RWPE1 (cell line): Measurements from ENCODE around the gene U2AF1L4.
"Not testable (repeated sequence)": the region's sequence is repeated elsewhere in the genome, so short reads cannot be mapped to it uniquely, and the experiment has no call there.

Source experiments
- CTCF ChIA-PET: fragments of 350-600 bp; sonication (Branson Sonifier 250); formaldehyde crosslinking; extraction: SDS; loops from one replicate; lab custom pipeline; 2021; lab: Yijun Ruan, JAX
- POLR2A ChIA-PET: fragments of 400-600 bp; formaldehyde crosslinking; extraction: SDS; loops from one replicate; lab custom pipeline; 2020; ENCODE audit warnings: antibody characterized with exemption; ENCODE audit not compliant: low non-redundant PET; lab: Yijun Ruan, JAX
- DNase-seq: peaks from one replicate; pipeline ENCODE4 v3.0.0; 2012; ENCODE audit warnings: low spot score
- H3K27ac ChIP-seq: fragments of 450-650 bp; 2 replicates; pipeline ENCODE4 v1.5.1; 2017
- TF ChIP-seq, protein P1 (sequence below): fragments of 450-650 bp; conservative IDR thresholded peaks from 2 replicates; pipeline ENCODE4 v1.5.1; 2017; ENCODE audit warnings: low read depth, mild to moderate bottlenecking

U2AF1L4 gene

DNA sequence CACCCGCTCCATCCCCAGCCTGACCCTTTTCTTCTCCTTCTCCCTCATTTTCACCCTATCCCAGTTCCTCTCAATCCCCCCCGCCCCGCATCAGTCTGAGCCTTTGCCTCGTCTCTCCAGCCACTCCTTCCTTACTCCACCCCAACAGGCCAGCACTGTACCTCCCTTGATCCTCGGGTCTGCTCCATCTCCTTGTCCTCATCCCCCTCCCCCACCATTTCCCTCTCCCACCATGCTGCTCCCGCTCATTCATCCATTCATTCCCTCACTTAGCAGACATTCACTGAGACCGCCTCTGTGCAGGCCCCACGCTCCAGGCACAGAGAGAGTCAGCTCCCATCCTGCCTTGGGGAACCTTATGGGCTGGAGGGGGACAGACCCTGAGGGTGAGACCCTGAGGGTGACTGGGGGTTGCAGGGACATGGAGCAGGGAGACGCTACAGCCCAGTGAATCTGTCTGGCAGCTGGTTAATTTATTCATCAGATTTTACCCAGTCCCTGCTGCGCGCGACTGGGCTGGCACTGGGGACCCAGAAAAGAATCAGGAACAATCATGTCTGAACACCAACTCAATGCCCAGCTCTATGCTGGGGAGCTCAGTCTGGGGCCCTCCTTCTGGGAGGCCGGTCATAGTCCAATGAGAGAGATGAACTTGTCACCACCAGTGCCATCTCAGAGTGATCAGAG, 31.0 kb upstream of the U2AF1L4 start:
- H3K27ac ChIP-seq: peak overlapping the region; percentile 72
- POLR2A ChIA-PET: interaction anchor here (0.6 kb wide), 2 partner anchors 14 to 66 kb away, joined by 3 read pairs; no protein-coding TSS in a partner anchor
- no peak for DNase-seq
- CTCF ChIA-PET: no interaction called here
- TF ChIP-seq, protein P1, sequence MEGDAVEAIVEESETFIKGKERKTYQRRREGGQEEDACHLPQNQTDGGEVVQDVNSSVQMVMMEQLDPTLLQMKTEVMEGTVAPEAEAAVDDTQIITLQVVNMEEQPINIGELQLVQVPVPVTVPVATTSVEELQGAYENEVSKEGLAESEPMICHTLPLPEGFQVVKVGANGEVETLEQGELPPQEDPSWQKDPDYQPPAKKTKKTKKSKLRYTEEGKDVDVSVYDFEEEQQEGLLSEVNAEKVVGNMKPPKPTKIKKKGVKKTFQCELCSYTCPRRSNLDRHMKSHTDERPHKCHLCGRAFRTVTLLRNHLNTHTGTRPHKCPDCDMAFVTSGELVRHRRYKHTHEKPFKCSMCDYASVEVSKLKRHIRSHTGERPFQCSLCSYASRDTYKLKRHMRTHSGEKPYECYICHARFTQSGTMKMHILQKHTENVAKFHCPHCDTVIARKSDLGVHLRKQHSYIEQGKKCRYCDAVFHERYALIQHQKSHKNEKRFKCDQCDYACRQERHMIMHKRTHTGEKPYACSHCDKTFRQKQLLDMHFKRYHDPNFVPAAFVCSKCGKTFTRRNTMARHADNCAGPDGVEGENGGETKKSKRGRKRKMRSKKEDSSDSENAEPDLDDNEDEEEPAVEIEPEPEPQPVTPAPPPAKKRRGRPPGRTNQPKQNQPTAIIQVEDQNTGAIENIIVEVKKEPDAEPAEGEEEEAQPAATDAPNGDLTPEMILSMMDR: no peak

DNA sequence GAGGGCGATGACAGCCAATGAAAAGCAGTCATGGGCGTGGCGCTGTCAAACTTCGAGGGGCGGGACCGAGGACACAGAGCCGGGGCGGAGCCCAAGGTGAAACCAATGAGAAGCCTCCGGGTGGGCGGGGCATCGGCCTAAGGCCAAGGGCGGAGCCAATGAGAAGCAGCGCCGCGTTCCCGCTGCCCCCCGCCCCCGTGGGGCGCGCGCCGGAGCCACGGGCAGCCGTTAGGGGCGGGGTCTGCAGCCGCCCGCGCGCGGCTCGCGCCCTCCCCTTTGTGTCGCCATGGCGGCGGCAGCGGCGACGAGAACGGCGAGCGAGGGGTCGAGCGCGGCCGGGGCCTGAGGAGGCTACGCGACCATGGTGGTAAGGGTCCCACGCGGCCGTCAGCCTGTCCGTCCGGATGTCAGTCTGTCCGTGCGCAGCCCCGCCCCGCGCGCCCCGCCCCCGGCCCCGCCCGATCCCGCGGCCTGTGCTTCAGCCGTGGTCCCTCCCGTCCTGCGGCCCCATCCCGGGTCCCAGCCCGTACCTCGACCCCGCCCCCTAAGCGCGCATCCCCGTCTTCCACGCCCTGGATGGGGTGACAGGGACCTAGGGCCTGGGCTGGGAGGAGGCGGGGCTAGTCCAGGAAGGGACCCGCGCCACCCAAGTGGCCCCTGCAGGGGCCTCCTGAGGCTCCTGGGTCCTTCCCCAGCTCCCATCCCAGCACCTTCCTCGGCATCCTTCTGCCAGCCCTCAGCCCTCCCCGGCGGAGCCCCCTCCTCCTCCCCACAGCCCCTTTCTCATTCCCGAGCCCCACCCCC, 30.3 kb upstream of the U2AF1L4 start, which contains the start of gene ARHGAP33:
TSS of gene ARHGAP33 (plus strand) at position 267 of the 804 bp plus-strand sequence. CDS start at position 362, 95 bp downstream.
- CTCF ChIA-PET: no interaction called here
- DNase-seq: peak; percentile 97
- peak within 1 kb of the TSS; percentile 72 for H3K27ac ChIP-seq
- TF ChIP-seq, protein P1: no peak
- POLR2A ChIA-PET: no interaction called here

DNA sequence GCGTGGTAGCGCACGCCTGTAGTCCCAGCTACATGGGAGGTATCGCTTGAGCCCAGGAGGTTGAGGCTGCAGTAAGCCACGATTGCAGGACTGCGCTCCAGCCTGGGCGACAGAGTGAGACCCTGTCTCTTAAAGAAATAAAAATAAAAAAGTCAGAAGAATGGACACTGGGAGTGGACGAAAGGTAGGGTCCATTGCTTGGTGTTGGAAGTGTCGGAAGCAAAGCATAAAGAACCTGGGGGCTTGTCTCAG, 29.8 kb upstream of the U2AF1L4 start:
- POLR2A ChIA-PET: no interaction called here
- H3K27ac ChIP-seq: peak overlapping the region; percentile 72; the same call in 1 of the 2 replicates
- DNase-seq: no peak
- CTCF ChIA-PET: no interaction called here
- TF ChIP-seq, protein P1: no peak

DNA sequence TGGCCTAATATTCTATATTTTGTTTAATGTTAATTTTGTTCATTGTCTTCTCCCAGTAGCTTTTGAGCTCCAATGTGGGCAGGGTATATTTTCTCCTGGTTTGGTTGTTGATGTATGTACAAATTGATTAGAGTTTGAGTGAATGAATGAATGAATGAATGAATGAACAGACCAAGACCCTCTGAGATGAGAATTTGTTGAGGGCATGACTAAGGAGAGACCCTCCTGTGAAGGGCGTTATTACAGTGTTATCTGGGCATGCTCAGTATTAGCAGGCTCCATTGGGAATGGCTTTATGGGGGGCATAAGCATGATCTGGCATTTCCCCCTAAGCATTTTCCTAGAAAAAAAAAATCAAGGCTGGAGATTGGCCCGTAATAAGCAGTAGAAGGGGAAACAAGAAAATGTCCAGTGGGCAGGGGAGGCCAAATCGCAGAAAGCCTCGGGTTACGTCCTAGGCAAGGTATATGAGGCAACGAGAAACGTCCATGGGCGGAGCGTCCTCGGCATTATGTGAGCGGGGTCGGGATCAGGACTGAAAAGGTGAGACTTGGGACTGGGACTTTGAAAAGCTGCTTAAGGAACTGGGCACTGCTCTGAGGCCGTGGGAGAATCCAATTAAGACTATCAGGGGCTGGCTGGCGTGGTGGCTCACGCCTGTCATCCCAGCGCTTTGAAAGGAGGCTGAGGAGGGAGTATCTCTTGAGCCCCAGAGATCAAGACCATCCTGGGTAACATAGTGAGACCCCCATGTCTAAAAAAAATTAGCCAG, 29.2 kb upstream of the U2AF1L4 start:
- DNase-seq: no peak
- ChIA-PET POLR2A (no interaction called here), CTCF (no interaction called here)
- peak overlapping the region; percentile 72; the same call in 1 of the 2 replicates for H3K27ac ChIP-seq
- TF ChIP-seq, protein P1: no peak

DNA sequence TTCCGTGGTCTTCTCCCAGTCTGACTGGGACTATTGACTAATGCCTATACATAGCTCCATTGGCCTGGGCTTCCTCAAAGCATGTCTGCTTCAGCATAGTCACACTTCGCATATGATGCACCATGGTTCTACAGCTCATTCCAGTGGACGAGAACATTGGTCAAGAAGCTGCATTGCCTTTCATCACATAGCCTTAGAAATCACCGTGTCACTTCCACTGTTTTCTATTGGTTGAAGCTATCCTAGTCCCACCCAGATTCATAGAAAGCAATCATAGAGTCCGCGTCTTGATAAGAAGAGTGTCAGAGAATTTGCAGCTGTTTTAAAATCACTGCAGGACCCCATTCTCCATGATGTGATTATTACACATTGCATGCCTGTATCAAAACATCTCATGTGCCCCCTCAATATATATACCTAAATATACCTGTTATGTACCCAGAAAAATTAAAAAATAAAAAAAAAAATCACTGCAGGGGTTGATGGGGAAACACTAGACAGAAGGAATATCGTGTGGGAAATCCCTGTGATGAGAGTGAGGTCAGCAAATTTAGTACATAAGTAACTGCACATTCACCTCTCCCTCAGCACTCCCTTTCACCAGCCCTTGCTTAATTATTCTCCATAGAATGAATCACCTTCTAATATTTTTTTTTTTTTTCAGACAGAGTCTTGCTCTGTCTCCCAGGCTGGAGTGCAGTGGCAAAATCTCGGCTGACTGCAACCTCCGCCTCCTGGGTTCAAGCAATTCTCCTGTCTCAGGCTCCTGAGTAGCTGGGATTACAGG, 28.0 kb upstream of the U2AF1L4 start:
- no peak overlapping the region for H3K27ac ChIP-seq
- TF ChIP-seq, protein P1: no peak
- POLR2A ChIA-PET: interaction anchor here (0.6 kb wide), 1 partner anchor 36 kb away, joined by 4 read pairs; no protein-coding TSS in a partner anchor
- CTCF ChIA-PET: no interaction called here
- DNase-seq: peak; percentile 29

DNA sequence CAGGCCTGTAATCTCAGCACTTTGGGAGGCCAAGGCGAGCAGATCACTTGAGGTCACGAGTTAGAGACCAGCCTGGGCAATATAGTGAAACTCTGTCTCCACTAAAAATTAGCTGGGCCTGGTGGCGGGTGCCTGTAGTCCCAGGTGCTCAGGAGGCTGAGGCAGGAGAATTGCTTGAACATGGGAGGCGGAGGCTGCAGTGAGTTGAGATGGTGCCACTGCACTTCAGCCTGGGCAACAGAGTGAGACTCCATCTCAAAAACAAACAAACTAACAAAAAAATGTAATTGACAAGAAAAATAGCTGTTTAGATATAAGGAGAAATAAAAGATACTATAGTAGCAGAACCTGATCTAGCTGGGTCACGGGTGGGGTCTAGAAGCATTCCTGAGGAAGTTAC, 27.1 kb upstream of the U2AF1L4 start:
- CTCF ChIA-PET, DNase-seq, H3K27ac ChIP-seq, POLR2A ChIA-PET: not testable (repeated sequence)
